T47D (cell line): Measurements from ENCODE around the gene KCNQ1.
A peak's percentile ranks its signal among the peaks of the same experiment; 100 is the strongest.

ENCODE experiments used
- DNase-seq, 2 experiments: peaks; one replicate each; pipeline versions ENCODE4 v3.0.0 to v3.0.0-alpha.2; 2011 to 2012; ENCODE audit warnings: low read depth in 1 of 2, low spot score in 1 of 2
- JUND ChIP-seq: IDR thresholded peaks from 2 replicates; pipeline ENCODE4 v1.6.1; 2012; ENCODE audit warnings: low read depth
- in situ Hi-C: cut with HindIII; loops from 2 replicates; pipeline ENCODE4 v1.10.0; 2016; ENCODE audit warnings: low sequenced_read_pairs, low pct_unique_long_range_greater_than_20kb

KCNQ1 gene

DNA sequence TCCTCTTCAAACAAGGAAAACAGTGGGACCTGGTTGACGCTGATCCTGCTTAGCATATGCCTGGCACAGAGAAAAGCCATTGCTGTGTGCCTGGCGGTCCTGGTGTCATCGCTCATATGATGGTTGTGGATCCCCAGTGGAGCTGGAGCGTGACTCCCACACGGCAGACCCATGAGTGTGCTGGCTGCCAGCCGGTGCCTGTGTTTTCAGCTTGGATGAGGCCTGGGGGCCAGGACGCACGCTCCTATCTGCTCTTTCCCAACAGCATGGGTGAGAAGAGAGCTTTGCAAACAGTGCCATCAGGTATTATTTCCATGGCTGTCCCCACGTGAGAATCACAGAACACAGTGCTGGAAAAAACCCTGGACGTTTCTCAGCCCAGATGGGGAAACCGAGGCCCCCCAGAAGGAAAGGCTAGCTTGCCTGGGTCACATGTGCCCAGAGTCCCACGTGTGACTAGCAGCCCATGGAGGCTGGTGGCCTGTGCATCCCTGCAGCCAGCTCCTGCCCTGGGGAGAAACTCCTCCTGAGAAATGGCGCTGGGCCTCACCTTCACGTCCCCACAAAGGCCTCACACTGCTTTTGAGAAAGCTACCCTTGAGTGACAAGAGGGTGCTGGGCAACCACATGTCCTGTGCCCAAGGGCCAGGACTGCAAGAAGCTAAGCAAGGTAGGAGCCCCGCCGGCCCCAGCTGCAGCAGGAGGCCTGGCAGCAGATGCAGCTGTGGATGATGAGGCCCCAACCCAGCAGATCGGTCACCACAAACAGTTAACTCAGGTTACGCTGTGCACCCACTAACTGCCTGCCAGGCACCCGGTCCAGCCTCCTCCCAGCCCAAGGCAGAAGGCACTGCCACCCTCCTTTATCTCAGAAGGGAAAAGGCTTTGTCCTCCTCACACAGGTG is 436.5 kb downstream of the KCNQ1 start:
- no peak for DNase-seq
- in situ Hi-C loops = no loop called here
- TF ChIP-seq JUND = no peak

DNA sequence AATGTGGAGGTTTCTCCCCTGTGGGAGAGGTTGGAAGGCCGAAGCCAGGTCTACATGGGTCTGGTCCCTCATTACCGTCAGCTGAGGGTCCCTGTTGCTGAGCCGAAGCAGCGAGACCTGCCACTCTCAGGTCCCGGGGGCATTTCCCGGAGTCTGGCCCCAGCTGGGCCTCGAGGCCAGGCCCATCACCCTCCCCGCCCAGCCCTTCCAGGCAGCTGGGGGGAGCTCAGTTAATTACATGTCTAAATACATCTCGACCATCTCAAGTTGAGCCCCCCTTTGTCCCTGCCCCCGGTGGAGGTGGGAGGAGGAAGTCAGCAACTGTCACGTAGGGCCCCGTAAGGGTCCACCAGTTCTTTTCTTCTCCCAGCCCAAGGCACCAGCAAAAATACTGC is 437.2 kb downstream of the KCNQ1 start:
- DNase-seq = no peak
- in situ Hi-C loops = no loop called here
- no peak for TF ChIP-seq JUND

DNA sequence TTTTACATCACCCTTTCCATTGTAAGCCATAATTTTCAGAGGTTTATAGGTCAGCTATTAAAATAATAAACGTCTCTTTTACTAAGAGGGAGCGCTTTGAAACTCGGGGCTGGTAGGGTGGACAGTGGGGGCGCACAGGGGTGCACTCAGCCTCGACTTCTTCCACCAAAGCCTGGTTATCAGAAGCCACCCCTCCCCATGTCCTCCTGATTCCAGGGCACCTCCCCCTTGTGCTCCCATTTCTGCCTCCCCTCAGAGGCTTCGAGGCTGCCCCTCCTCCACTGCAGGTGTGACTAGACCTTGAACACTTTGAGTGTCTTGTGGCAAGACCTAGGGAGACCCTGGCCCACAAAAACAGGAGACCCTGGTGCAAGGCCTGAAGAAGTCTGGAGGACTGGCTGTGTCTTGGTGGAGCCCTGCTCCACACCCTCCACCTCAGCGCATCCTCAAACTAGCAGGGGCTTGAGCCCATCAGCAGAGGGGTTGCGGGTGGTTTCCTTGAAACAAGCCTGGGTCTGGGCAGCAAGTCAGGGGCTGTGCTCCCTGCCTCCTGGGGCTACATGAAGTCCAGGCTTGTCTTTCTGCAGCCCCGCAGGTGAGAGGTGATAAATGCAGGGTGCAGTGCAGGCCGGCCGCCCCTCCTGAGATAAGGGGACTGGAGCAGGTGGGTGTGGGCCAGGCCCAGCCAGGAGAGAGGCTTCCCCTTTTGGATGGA is 437.7 kb downstream of the KCNQ1 start:
- TF ChIP-seq JUND = no peak
- no peak for DNase-seq
- in situ Hi-C loops = no loop called here

DNA sequence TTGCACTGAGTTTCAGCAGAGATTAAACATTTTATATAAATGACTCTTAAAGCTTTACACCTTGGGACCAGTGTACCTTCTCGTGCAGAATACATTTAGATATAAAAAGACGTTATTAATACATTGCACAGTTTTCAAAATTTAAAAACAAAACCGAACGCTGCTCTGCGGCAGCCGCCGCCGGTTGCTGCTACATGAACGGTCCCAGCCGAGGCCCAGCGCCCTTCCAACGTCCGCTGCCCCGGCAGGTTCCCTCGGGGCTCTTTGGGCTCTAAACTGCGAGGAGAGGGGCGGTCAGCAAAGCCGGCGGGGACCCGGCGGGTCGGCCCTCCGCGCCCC is 438.8 kb downstream of the KCNQ1 start:
- no peak for DNase-seq
- TF ChIP-seq JUND = no peak
- in situ Hi-C loops = no loop called here

DNA sequence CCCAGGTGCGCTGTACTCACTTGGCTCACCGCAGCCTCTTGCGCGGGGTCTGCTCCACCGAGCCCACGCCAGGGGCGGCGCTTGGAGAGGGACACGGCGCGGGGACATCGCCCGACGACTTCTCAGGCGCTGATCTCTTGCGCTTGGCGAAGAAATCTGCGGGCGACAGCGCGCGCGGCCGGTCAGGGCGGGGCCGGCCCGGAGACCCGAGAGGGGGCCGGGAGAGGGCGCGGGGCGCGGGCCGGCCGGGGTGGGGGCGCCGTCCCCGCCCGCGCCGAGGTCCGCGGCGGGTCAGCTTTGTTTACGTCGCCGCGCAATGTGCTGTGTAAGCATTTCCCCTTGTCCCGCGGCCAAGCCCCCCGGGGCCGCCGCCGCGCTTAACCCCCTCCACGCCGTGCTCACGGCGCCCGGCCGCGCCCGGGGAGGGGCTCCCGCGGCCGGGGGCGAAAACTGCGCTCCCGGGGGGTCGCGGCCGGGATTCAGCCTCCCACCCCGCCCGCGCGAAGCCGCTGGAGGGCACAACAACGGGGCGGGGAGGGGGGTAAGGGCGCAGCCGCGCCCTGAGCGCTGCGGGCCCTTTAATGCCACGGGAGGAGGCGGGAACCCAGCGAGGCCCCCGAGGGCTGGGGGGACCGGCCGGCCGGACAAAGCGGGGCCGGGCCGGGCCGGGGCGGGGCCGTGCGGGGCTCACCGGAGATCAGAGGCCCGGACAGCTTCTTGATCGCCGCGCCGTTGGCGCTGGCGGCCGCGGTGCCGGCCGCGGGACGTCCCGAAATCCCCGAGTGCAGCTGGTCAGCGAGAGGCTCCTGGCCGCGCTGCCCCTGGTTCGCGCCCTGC is 439.4 kb downstream of the KCNQ1 start:
- peak in 1 of 2 experiments; percentile 47 for DNase-seq
- in situ Hi-C loops = no loop called here
- no peak for TF ChIP-seq JUND

- in situ Hi-C loops = no loop called here
- TF ChIP-seq JUND = no peak
- peak; percentile 61 to 66 for DNase-seq
Measured at GRCh38 chr11:2885017-2885677, 440.3 kb downstream of the KCNQ1 start.

- DNase-seq = peak; percentile 84 to 92
- in situ Hi-C loops = no loop called here
Measured at GRCh38 chr11:2885678-2886081, 440.9 kb downstream of the KCNQ1 start, which contains the start of gene CDKN1C. Gene CDKN1C (minus strand): TSS chr11:2885775. CDS start chr11:2885456, 319 bp downstream.

GRCh38 chr11:2886191-2886894 is 441.5 kb downstream of the KCNQ1 start:
- DNase-seq = no peak
- TF ChIP-seq JUND = no peak
- in situ Hi-C loops = no loop called here

More at GRCh38 chr11:2885678-2886081, 440.9 kb downstream of the KCNQ1 start, which contains the start of gene CDKN1C:
- TF ChIP-seq JUND = no peak

DNA sequence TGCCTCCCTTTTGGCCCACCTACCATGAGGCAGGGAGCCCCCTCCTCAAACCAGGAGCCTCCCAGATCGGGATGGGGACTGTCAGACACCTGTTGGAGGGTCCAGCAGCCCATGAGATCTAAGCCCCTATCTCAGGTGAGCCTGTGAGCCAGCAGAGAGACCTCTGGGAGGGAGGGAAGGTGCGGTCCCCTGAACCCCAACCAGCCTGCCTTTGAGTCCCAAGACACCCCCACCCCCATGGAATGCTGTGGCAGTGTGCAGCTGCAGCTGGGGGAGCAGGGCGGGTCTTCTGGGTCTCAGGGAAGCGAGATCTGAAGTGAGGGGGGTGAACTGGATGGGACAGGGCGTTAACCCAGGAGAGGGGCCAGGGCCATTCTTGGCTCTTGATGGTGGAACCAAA is 442.1 kb downstream of the KCNQ1 start:
- DNase-seq = no peak
- in situ Hi-C loops = no loop called here
- no peak for TF ChIP-seq JUND

GRCh38 chr11:2887515-2888195 is 442.8 kb downstream of the KCNQ1 start:
- TF ChIP-seq JUND = no peak
- DNase-seq = no peak
- in situ Hi-C loops = no loop called here

DNA sequence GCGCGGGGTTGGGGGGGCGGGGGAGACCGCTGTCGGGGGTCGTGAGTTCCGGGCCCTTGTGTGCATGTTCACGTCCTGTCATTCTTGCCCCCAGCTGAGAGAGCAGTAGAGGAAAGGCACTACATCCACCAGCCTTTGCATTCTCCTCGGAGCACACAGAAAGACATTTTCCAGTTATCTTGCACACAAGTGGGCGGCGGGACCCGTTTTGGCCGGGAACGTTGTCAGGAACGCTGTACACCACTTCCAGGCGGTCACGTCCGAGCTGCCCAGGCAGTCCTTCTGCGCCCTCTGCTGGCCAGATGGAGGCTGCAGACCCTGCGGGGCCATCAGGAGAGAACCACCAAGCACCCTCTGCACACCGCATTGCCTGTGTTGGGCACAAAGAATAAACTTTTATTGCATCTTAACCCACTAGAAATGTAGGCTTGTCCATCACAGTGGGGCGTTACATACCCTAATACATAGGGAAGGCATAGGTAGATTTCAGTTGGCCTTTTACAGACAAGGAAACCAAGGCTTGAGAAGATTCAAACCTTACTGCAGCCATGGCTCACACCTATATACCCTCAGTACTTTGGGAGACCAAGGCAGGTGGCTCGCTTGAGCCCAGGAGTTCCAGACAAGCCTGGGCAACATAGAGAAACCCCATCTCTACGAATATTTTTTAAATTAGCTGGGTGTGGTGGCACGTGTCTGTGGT is 443.6 kb downstream of the KCNQ1 start:
- in situ Hi-C loops = no loop called here
- TF ChIP-seq JUND = no peak
- peak; percentile 78 to 84 for DNase-seq
